HG02623 (cell line): ENCODE measurements around the gene SLC38A2.
"Not testable (repeated sequence)": the region's sequence is repeated elsewhere in the genome, so short reads cannot be mapped to it uniquely, and the experiment has no call there.

Experiments used
- ATAC-seq: cut with Tn5 transposase; IDR thresholded peaks from one replicate; pipeline ENCODE4 v1.9.1; 2021; ENCODE audit warnings: moderate library complexity; ENCODE audit not compliant: unreplicated experiment

Gene SLC38A2

GRCh38 chr12:46325075-46325474 is 47.5 kb downstream of the SLC38A2 start:
- not testable (repeated sequence) for ATAC-seq

- no peak for ATAC-seq
Observed at GRCh38 chr12:46320731-46321130, 51.8 kb downstream of the SLC38A2 start.

- no peak for ATAC-seq
Observed at GRCh38 chr12:46318037-46318436, 54.5 kb downstream of the SLC38A2 start.
